SK-N-SH (cell line): ENCODE data around the gene NGLY1. TPM values are rescaled to one million over a fixed set of nuclear protein-coding genes. Genes with fewer than 3 reads are reported as not detected.

Source experiments
- CTCF ChIA-PET: fragments of 300-600, 350-600 bp; formaldehyde crosslinking; extraction: SDS; loops from one replicate; lab custom pipeline; 2021; lab: Yijun Ruan, JAX
- POLR2A ChIA-PET: fragments of 350-600 bp; sonication (Branson Sonifier 250); formaldehyde crosslinking; extraction: SDS; loops from one replicate; lab custom pipeline; 2020; ENCODE audit warnings: antibody characterized with exemption, inconsistent platforms; lab: Yijun Ruan, JAX
- DNase-seq: peaks from one replicate; pipeline ENCODE4 v3.0.0; 2012
- H2AFZ ChIP-seq: fragments of 200-600 bp; sonication (generic); 2 replicates; pipeline ENCODE4 v1.8.1; 2016; ENCODE audit warnings: antibody characterized with exemption, mild to moderate bottlenecking, low read depth
- H3F3A ChIP-seq: fragments of 200-600 bp; sonication (generic); replicated peaks from 2 replicates; pipeline ENCODE3; 2016; ENCODE audit warnings: antibody characterized with exemption, mild to moderate bottlenecking; ENCODE audit not compliant: insufficient read depth
- H3K27ac ChIP-seq, 2 experiments: fragments of 200-500 bp in 1 of 2; fragments of 200-600 bp in 1 of 2; sonication (Bioruptor generic) in 1 of 2; sonication (generic), shearing (Covaris generic) in 1 of 2; 2 replicates each; pipeline versions ENCODE4 v1.5.1 to v1.6.1; 2014 to 2016; ENCODE audit warnings: low read depth in 2 of 2, inconsistent platforms in 1 of 2, low read length in 1 of 2, mild to moderate bottlenecking in 1 of 2, mixed read lengths in 1 of 2
- H3K27me3 ChIP-seq: fragments of 200-600 bp; sonication (generic), shearing (Covaris generic); 2 replicates; pipeline ENCODE4 v1.6.1; 2016; ENCODE audit warnings: mixed run types; ENCODE audit not compliant: insufficient read depth
- H3K36me3 ChIP-seq, 2 experiments: fragments of 200-500 bp in 1 of 2; fragments of 200-600 bp in 1 of 2; sonication (Bioruptor generic) in 1 of 2; sonication (generic) in 1 of 2; replicated peaks in 1 of 2; 2 replicates each; pipeline versions ENCODE3 to v1.5.1; 2014 to 2016; ENCODE audit warnings: low read length in 1 of 2, mild to moderate bottlenecking in 1 of 2; ENCODE audit not compliant: insufficient read depth in 2 of 2, control insufficient read depth in 1 of 2
- H3K4me1 ChIP-seq, 2 experiments: fragments of 200-500 bp in 1 of 2; fragments of 200-600 bp in 1 of 2; sonication (Bioruptor generic) in 1 of 2; sonication (generic), shearing (Covaris generic) in 1 of 2; 2 replicates each; pipeline versions ENCODE4 v1.5.1 to v1.6.1; 2014 to 2016; ENCODE audit warnings: low read depth in 1 of 2, low read length in 1 of 2, mixed run types in 1 of 2; ENCODE audit not compliant: insufficient read depth in 2 of 2, control insufficient read depth in 1 of 2
- H3K4me2 ChIP-seq: fragments of 200-600 bp; sonication (generic), shearing (Covaris generic); 2 replicates; pipeline ENCODE4 v1.6.1; 2017; ENCODE audit warnings: mixed run types
- H3K4me3 ChIP-seq, 2 experiments: fragments of 200-500 bp in 1 of 2; fragments of 200-600 bp in 1 of 2; sonication (Bioruptor generic) in 1 of 2; sonication (generic), shearing (Covaris generic) in 1 of 2; 2 replicates each; pipeline versions ENCODE4 v1.5.1 to v1.8.1; 2014 to 2016; ENCODE audit warnings: low read depth in 2 of 2, inconsistent platforms in 1 of 2, low read length in 1 of 2, mild to moderate bottlenecking in 1 of 2, mixed read lengths in 1 of 2, moderate library complexity in 1 of 2
- H3K79me2 ChIP-seq: fragments of 200-600 bp; sonication (generic); 2 replicates; pipeline ENCODE4 v1.8.1; 2017; ENCODE audit warnings: mild to moderate bottlenecking; ENCODE audit not compliant: insufficient read depth
- H3K9ac ChIP-seq: fragments of 200-600 bp; sonication (generic); 2 replicates; pipeline ENCODE4 v1.6.1; 2017; ENCODE audit warnings: mixed run types
- H3K9me2 ChIP-seq: fragments of 200-600 bp; sonication (generic); 2 replicates; pipeline ENCODE4 v1.6.1; 2017; ENCODE audit warnings: mixed run types
- H3K9me3 ChIP-seq: fragments of 200-600 bp; sonication (generic); 2 replicates; pipeline ENCODE4 v1.6.1; 2017; ENCODE audit warnings: mixed run types, mild to moderate bottlenecking, moderate library complexity
- H4K20me1 ChIP-seq: fragments of 200-600 bp; sonication (generic); 2 replicates; pipeline ENCODE4 v1.6.1; 2017; ENCODE audit warnings: mild to moderate bottlenecking, mixed run types; ENCODE audit not compliant: insufficient read depth
- FOSL2 ChIP-seq: IDR thresholded peaks from 2 replicates; pipeline ENCODE4 v1.4.0; 2012; ENCODE audit warnings: low read depth, mild to moderate bottlenecking, moderate library complexity, borderline replicate concordance
- FOXM1 ChIP-seq: IDR thresholded peaks from 2 replicates; pipeline ENCODE4 v1.4.0; 2012; ENCODE audit warnings: low read depth, mild to moderate bottlenecking
- GATA2 ChIP-seq: sonication (generic); formaldehyde crosslinking; IDR thresholded peaks from 2 replicates; pipeline ENCODE4 v1.5.0; 2020; ENCODE audit warnings: mild to moderate bottlenecking, missing genetic modification reagents
- JUND ChIP-seq: IDR thresholded peaks from 2 replicates; pipeline ENCODE4 v1.4.0; 2012
- MEF2A ChIP-seq: IDR thresholded peaks from 2 replicates; pipeline ENCODE4 v1.4.0; 2012; ENCODE audit warnings: low read depth, borderline replicate concordance
- MXI1 ChIP-seq: IDR thresholded peaks from 2 replicates; pipeline ENCODE4 v1.6.1; 2012; ENCODE audit warnings: mild to moderate bottlenecking, low read depth, low read length, improper control_type of control experiment
- NFIC ChIP-seq: IDR thresholded peaks from 2 replicates; pipeline ENCODE4 v1.4.0; 2012; ENCODE audit warnings: borderline replicate concordance
- NRF1 ChIP-seq: IDR thresholded peaks from 2 replicates; pipeline ENCODE4 v1.6.1; 2012; ENCODE audit warnings: low read depth, mild to moderate bottlenecking, low read length
- RAD21 ChIP-seq: IDR thresholded peaks from 2 replicates; pipeline ENCODE4 v1.6.1; 2012; ENCODE audit warnings: mild to moderate bottlenecking, low read length
- RCOR1 ChIP-seq: fragments of 150-350 bp; IDR thresholded peaks from 2 replicates; pipeline ENCODE4 v1.6.1; 2017; ENCODE audit warnings: antibody characterized with exemption, low read length
- SIN3A ChIP-seq: IDR thresholded peaks from 2 replicates; pipeline ENCODE4 v1.6.1; 2012; ENCODE audit warnings: low read depth, mild to moderate bottlenecking, low read length, moderate library complexity, borderline replicate concordance
- SMC3 ChIP-seq: IDR thresholded peaks from 2 replicates; pipeline ENCODE4 v1.6.1; 2012; ENCODE audit warnings: low read depth, low read length, improper control_type of control experiment
- TAF1 ChIP-seq: IDR thresholded peaks from 2 replicates; pipeline ENCODE4 v1.6.1; 2012; ENCODE audit warnings: low read depth, mild to moderate bottlenecking, low read length, moderate library complexity, borderline replicate concordance
- TEAD4 ChIP-seq: IDR thresholded peaks from 2 replicates; pipeline ENCODE4 v1.4.0; 2012; ENCODE audit warnings: mild to moderate bottlenecking, borderline replicate concordance; ENCODE audit not compliant: insufficient read depth
- YY1 ChIP-seq: IDR thresholded peaks from 2 replicates; pipeline ENCODE4 v1.4.0; 2012; ENCODE audit warnings: low read depth, mild to moderate bottlenecking
- WGBS: methylation state at CpG from one replicate; pipeline ENCODE4 v1.1.6; 2017; ENCODE audit warnings: low lambda C conversion rate; 5-methylcytosine and 5-hydroxymethylcytosine counted together
- polyA plus RNA-seq, 3 experiments: library from polyadenylated mRNA; depleted of rRNA; stranded (reverse); fragments of >200 nt; gene quantifications; 2 replicates each; pipeline ENCODE4 v1.2.3, GENCODE V29; 2012
- TF ChIP-seq, protein P1 (sequence below): fragments of 150-350 bp; IDR thresholded peaks from 2 replicates; pipeline ENCODE4 v1.6.1; 2017; ENCODE audit warnings: antibody characterized with exemption, low read length, low read depth, borderline replicate concordance
- TF ChIP-seq, protein P2 (sequence below): IDR thresholded peaks from 2 replicates; pipeline ENCODE4; 2012
- TF ChIP-seq, protein P3 (sequence below): IDR thresholded peaks from 2 replicates; pipeline ENCODE4 v1.6.1; 2012; ENCODE audit warnings: mild to moderate bottlenecking, low read depth, low read length, moderate library complexity

Gene NGLY1
- polyA plus RNA-seq, 1 of the 3 experiments (the other 2 are of a cell fraction): 6.0 TPM

DNA sequence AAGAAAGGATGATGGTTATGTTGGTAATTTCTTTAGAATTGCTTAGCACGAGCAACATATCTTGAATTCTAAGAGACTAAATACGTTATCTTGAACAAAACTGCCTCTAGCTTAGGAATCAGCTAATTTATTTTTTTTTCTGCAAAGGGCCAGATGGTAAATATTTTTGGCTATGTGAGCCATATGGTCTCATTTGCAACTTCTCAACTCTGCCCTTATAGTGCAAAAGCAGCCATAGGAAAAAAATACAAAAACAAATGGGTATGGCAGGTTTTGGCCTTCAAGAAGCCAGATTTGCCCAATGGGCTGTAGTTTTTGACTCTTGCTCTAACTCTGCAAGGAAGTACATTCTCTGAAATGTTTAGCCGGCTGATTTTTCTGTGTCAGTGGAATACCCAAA lies 18.5 kb upstream of the NGLY1 start:
- Histone ChIP-seq H3K27me3 (no peaks in the 10 kb centered on the region), H3K27ac (no peak overlapping the region), H3F3A (no peaks in the 10 kb centered on the region), H3K79me2 (no peaks in the 10 kb centered on the region), H2AFZ (no peak overlapping the region), H3K36me3 (no peaks in the 10 kb centered on the region), H3K9me3 (no peaks in the 10 kb centered on the region), H3K4me1 (no peaks in the 10 kb centered on the region), H4K20me1 (no peaks in the 10 kb centered on the region)
- 58% methylated on average over 3 of the region's 3 CpGs for WGBS
- POLR2A ChIA-PET: interaction anchor here (1.2 kb wide), 1 partner anchor 12 kb away, joined by 4 read pairs; the partner anchor contains the start of gene OXSM
- no peak for TF ChIP-seq RCOR1
- TF ChIP-seq TEAD4: no peak
- TF ChIP-seq, protein P1, sequence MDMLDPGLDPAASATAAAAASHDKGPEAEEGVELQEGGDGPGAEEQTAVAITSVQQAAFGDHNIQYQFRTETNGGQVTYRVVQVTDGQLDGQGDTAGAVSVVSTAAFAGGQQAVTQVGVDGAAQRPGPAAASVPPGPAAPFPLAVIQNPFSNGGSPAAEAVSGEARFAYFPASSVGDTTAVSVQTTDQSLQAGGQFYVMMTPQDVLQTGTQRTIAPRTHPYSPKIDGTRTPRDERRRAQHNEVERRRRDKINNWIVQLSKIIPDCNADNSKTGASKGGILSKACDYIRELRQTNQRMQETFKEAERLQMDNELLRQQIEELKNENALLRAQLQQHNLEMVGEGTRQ: no peak
- TF ChIP-seq, protein P2, sequence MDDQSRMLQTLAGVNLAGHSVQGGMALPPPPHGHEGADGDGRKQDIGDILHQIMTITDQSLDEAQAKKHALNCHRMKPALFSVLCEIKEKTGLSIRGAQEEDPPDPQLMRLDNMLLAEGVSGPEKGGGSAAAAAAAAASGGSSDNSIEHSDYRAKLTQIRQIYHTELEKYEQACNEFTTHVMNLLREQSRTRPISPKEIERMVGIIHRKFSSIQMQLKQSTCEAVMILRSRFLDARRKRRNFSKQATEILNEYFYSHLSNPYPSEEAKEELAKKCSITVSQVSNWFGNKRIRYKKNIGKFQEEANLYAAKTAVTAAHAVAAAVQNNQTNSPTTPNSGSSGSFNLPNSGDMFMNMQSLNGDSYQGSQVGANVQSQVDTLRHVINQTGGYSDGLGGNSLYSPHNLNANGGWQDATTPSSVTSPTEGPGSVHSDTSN: no peak
- TF ChIP-seq FOSL2: no peak
- TF ChIP-seq GATA2: no peak
- no peak for TF ChIP-seq RAD21
- TF ChIP-seq MEF2A: no peak
- no peak for TF ChIP-seq NRF1
- TF ChIP-seq JUND: no peak
- no peak for TF ChIP-seq SIN3A
- TF ChIP-seq, all 33 proteins: peak for 0
- no peak overlapping the region for H3K4me2 ChIP-seq
- DNase-seq: no peak
- no peaks in the 10 kb centered on the region for H3K9me2 ChIP-seq
- H3K9ac ChIP-seq: no peak overlapping the region
- CTCF ChIA-PET: interaction anchor here (0.7 to 2.4 kb wide), 2 partner anchors 154 to 529 kb away, joined by 3 to 10 read pairs; no protein-coding TSS in a partner anchor
- no peak overlapping the region for H3K4me3 ChIP-seq

DNA sequence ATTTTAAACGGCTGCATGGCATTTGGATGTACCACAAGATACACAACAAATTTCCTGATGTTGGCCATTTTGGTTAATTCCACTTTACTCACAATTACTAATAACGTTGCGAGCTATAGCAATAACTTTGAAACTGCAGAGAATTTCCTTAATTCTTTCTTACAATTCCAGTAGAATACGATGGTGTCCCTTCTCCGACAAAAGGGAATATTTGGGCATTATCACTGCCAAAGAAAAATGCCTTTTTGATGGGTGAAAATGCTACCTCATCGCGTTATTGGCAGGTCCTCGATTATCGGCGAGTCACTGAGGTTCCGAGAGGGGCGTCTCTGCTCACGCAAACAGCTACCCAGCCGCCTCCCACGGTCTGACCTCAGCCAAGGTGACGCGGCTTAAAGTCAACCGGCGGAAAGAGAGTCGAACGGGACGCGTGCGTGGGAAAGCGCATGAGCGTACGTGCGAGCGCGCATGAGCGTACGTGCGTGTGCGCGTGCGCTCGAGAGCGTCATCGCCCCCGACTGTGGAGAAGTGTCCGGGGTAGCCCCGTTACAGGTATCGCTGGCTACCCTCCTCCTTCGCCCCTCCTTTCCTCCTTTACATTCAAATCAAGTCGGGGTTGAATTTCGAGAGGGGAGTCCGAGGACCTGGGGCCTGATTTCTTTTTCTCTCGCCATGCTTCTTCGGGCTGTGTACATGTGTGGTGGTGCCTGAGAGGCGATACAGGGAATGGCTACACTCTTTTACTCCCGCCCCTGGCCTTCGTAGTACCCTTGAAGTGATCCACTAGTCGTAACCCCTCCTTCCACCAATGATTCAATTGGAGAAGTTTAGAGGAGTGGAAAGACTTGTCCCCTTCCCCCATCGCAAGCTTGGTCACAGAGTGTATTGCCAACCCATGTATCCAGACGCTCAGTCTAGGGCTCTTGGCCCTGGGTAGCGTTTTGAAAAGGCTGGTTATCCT lies 6.6 kb upstream of the NGLY1 start, which contains the start of gene OXSM:
Gene OXSM, plus strand, starts transcription at position 495 of the 961 bp plus-strand sequence. CDS start 931 bp downstream, outside the sequence.
- Histone ChIP-seq H3K9ac (peak within 1 kb of the TSS; percentile 70), H2AFZ (peak within 1 kb of the TSS; percentile 92), H3K36me3 (peaks cover 4 to 16% of the 10 kb centered on the region in 2 experiments), H3K4me2 (peak within 1 kb of the TSS; percentile 84), H3K4me3 (peak within 1 kb of the TSS; percentile 73 to 79), H3K9me2 (no peaks in the 10 kb centered on the region), H3K4me1 (peaks cover 0 to 13% of the 10 kb centered on the region in 2 experiments; a peak in 2 of 4 replicates), H4K20me1 (no peaks in the 10 kb centered on the region), H3K27ac (peak within 1 kb of the TSS; percentile 71 to 85), H3K79me2 (peaks cover 14% of the 10 kb centered on the region; the same call in 1 of the 2 replicates), H3K27me3 (no peaks in the 10 kb centered on the region), H3F3A (peaks cover 3% of the 10 kb centered on the region), H3K9me3 (no peaks in the 10 kb centered on the region)
- CTCF ChIA-PET: interaction anchor here (1.5 to 2.6 kb wide), 3 partner anchors 41 to 142 kb away, joined by 6 to 11 read pairs (median 7); no protein-coding TSS in a partner anchor
- POLR2A ChIA-PET: interaction anchor here (1.5 kb wide), 1 partner anchor 12 kb away, joined by 4 read pairs; no protein-coding TSS in a partner anchor
- WGBS: 2% methylated on average over 41 of the region's 56 CpGs
- peak; percentile 85 for DNase-seq
- TF ChIP-seq YY1 (no peak), FOXM1 (no peak), RCOR1 (0 out of 2 replicates have a peak, but pooled peaks have one; percentile 7), JUND (no peak), SMC3 (0 out of 2 replicates have a peak, but pooled peaks have one; percentile 1), TAF1 (peak; percentile 54; the same call in 1 of the 2 replicates), NFIC (no peak), SIN3A (no peak), TEAD4 (no peak), MEF2A (no peak), MXI1 (peak; percentile 92)
- TF ChIP-seq, protein P1: no peak
- TF ChIP-seq, protein P3, sequence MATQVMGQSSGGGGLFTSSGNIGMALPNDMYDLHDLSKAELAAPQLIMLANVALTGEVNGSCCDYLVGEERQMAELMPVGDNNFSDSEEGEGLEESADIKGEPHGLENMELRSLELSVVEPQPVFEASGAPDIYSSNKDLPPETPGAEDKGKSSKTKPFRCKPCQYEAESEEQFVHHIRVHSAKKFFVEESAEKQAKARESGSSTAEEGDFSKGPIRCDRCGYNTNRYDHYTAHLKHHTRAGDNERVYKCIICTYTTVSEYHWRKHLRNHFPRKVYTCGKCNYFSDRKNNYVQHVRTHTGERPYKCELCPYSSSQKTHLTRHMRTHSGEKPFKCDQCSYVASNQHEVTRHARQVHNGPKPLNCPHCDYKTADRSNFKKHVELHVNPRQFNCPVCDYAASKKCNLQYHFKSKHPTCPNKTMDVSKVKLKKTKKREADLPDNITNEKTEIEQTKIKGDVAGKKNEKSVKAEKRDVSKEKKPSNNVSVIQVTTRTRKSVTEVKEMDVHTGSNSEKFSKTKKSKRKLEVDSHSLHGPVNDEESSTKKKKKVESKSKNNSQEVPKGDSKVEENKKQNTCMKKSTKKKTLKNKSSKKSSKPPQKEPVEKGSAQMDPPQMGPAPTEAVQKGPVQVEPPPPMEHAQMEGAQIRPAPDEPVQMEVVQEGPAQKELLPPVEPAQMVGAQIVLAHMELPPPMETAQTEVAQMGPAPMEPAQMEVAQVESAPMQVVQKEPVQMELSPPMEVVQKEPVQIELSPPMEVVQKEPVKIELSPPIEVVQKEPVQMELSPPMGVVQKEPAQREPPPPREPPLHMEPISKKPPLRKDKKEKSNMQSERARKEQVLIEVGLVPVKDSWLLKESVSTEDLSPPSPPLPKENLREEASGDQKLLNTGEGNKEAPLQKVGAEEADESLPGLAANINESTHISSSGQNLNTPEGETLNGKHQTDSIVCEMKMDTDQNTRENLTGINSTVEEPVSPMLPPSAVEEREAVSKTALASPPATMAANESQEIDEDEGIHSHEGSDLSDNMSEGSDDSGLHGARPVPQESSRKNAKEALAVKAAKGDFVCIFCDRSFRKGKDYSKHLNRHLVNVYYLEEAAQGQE: no peak
